Measurements from ENCODE around the gene SEMA5B.

DNA sequence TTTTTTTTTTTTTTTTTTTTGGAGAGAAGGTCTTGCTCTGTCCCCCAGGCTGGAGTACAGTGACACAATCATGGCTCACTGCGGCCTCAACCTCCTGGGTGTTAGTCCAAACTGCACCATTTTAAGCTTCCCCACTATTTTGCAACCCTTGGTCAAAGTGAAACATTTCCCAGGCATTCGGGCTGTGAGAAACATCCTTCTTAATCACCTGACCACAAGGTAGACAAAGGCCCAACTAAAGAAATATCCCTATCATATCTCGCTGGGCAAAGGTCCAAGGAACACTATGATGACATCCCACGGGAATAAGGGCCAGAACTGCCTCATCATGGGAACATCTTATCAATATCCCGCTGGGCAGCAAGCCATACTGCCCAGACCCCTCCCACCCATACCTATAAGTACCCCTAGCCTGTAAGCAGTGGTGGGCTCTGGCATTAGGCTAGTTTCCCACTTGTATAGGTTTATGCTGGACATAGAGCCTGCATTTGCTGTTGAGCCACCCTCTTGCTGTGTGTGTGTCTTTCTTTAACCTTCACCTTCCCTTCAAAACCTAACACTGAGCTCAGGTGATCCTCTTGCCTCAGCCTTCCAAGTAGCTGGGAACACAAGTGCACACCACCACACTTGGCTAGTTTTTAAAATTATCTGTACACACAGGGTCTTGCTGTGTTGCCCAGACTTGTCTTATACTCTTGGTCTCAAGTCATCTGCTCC is 95.2 kb downstream of the SEMA5B start:
- TF ChIP-seq EZH2 (IDR thresholded peaks at IDR 0.05; ENCODE audit: borderline replicate concordance, low read depth, low read length, severe bottlenecking) (no peak), POLR2AphosphoS5 (IDR thresholded peaks at IDR 0.05; ENCODE audit: insufficient read depth, low read depth, low read length) (no peak), POLR2A (IDR thresholded peaks at IDR 0.05; ENCODE audit: low read depth, low read length) (no peak), MYC (IDR thresholded peaks at IDR 0.05; ENCODE audit: low read depth, low read length) (no peak), GATA2 (IDR thresholded peaks at IDR 0.05; ENCODE audit: insufficient read depth, insufficient read length, low read depth, low read length) (no peak)
- TF ChIP-seq, protein P1, sequence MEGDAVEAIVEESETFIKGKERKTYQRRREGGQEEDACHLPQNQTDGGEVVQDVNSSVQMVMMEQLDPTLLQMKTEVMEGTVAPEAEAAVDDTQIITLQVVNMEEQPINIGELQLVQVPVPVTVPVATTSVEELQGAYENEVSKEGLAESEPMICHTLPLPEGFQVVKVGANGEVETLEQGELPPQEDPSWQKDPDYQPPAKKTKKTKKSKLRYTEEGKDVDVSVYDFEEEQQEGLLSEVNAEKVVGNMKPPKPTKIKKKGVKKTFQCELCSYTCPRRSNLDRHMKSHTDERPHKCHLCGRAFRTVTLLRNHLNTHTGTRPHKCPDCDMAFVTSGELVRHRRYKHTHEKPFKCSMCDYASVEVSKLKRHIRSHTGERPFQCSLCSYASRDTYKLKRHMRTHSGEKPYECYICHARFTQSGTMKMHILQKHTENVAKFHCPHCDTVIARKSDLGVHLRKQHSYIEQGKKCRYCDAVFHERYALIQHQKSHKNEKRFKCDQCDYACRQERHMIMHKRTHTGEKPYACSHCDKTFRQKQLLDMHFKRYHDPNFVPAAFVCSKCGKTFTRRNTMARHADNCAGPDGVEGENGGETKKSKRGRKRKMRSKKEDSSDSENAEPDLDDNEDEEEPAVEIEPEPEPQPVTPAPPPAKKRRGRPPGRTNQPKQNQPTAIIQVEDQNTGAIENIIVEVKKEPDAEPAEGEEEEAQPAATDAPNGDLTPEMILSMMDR (IDR thresholded peaks at IDR 0.05; ENCODE audit: extremely low read depth in 1 of 2, insufficient read depth in 1 of 2, low read depth in 1 of 2, low read length in 2 of 2), result no peak
- TF ChIP-seq, protein P2, sequence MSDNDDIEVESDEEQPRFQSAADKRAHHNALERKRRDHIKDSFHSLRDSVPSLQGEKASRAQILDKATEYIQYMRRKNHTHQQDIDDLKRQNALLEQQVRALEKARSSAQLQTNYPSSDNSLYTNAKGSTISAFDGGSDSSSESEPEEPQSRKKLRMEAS (IDR thresholded peaks at IDR 0.05; ENCODE audit: insufficient read depth, insufficient read length), result no peak

Measured in endothelial cell of umbilical vein (primary cell).